Fibroblast of lung (primary cell): ENCODE results near the gene TFPI2.

ENCODE experiments used
- CTCF ChIP-seq, 2 donors: IDR thresholded peaks in 1 of 2; conservative IDR thresholded peaks in 1 of 2; 1 replicate in 1 of 2; 2 replicates in 1 of 2; pipeline ENCODE4 v1.5.1; 2011 to 2012; ENCODE audit warnings: low read length in 2 of 2, control low read depth in 1 of 2, inconsistent platforms in 1 of 2, low read depth in 1 of 2, mild to moderate bottlenecking in 1 of 2
- EZH2 ChIP-seq: IDR thresholded peaks from 2 replicates; pipeline ENCODE4 v1.5.1; 2012; ENCODE audit warnings: low read length, control low read depth, mild to moderate bottlenecking; ENCODE audit errors: missing control alignments

- TF ChIP-seq CTCF (conservative IDR thresholded peaks at IDR 0.05 in 1 of 2, IDR thresholded peaks at IDR 0.05 in 1 of 2; ENCODE audit: low read depth in 1 of 2, low read length in 2 of 2): no peak
- no peak for TF ChIP-seq EZH2
Measured at GRCh38 chr7:93926800-93927199, 36.2 kb upstream of the TFPI2 start.
